Neuronal stem cell (in vitro differentiated cells): Measurements from ENCODE around the gene TSNAXIP1.

Experiments
- DNase-seq: peaks from one replicate; pipeline ENCODE4 v3.0.0-alpha.2; 2013; ENCODE audit warnings: low spot score
- H2AFZ ChIP-seq: one replicate; pipeline ENCODE4 v1.6.1; 2013; ENCODE audit warnings: mild to moderate bottlenecking, low read length, inconsistent platforms
- H2AK5ac ChIP-seq: 2 replicates; pipeline ENCODE4 v1.6.1; 2013; ENCODE audit warnings: low read depth, mild to moderate bottlenecking, inconsistent platforms, low read length, moderate library complexity, mixed read lengths
- H2BK120ac ChIP-seq: 2 replicates; pipeline ENCODE4 v1.6.1; 2013; ENCODE audit warnings: low read depth, mild to moderate bottlenecking, inconsistent platforms, low read length, moderate library complexity, mixed read lengths
- H2BK12ac ChIP-seq: one replicate; pipeline ENCODE4 v1.6.1; 2013; ENCODE audit warnings: low read length, inconsistent platforms
- H2BK15ac ChIP-seq: 2 replicates; pipeline ENCODE4 v1.6.1; 2013; ENCODE audit warnings: mild to moderate bottlenecking, low read length, inconsistent platforms, mixed read lengths
- H2BK5ac ChIP-seq: one replicate; pipeline ENCODE4 v1.6.1; 2013; ENCODE audit warnings: inconsistent platforms, mild to moderate bottlenecking, low read length, moderate library complexity
- H3K14ac ChIP-seq: one replicate; pipeline ENCODE4 v1.6.1; 2013; ENCODE audit warnings: low read length, inconsistent platforms
- H3K18ac ChIP-seq: 2 replicates; pipeline ENCODE4 v1.6.1; 2013; ENCODE audit warnings: low read length, inconsistent platforms
- H3K23ac ChIP-seq: 2 replicates; pipeline ENCODE4 v1.6.1; 2013; ENCODE audit warnings: low read depth, mild to moderate bottlenecking, mixed read lengths, low read length, inconsistent platforms; ENCODE audit not compliant: poor library complexity
- H3K27ac ChIP-seq: replicated peaks from 3 replicates; pipeline ENCODE4 v1.5.1; 2013; ENCODE audit warnings: low read length, inconsistent platforms
- H3K27me3 ChIP-seq, 3 experiments: 2 replicates each; pipeline ENCODE4 v1.6.1; 2013; ENCODE audit warnings: low read length in 3 of 3, mild to moderate bottlenecking in 2 of 3, inconsistent platforms in 1 of 3, low read depth in 1 of 3, mixed read lengths in 1 of 3, moderate library complexity in 1 of 3; ENCODE audit not compliant: control insufficient read depth in 3 of 3, insufficient read depth in 3 of 3
- H3K36me3 ChIP-seq, 2 donors: replicated peaks in 1 of 2; 2 replicates each; pipeline ENCODE4 v1.6.1; 2013; ENCODE audit warnings: low read length in 2 of 2; ENCODE audit not compliant: control insufficient read depth in 2 of 2, insufficient read depth in 2 of 2
- H3K4ac ChIP-seq: 2 replicates; pipeline ENCODE4 v1.6.1; 2013; ENCODE audit warnings: inconsistent platforms, mild to moderate bottlenecking, low read length, moderate library complexity
- H3K4me1 ChIP-seq, 2 donors: 1 replicate in 1 of 2; 2 replicates in 1 of 2; pipeline ENCODE4 v1.6.1; 2013; ENCODE audit warnings: low read length in 2 of 2, low read depth in 1 of 2; ENCODE audit not compliant: control insufficient read depth in 2 of 2, insufficient read depth in 1 of 2
- H3K4me2 ChIP-seq: one replicate; pipeline ENCODE4 v1.6.1; 2013; ENCODE audit warnings: mild to moderate bottlenecking, low read length, inconsistent platforms; ENCODE audit not compliant: insufficient read depth, poor library complexity, severe bottlenecking
- H3K4me3 ChIP-seq, 2 donors: 2 replicates each; pipeline ENCODE4 v1.5.1; 2013; ENCODE audit warnings: low read length in 2 of 2, mild to moderate bottlenecking in 2 of 2, inconsistent platforms in 1 of 2, moderate library complexity in 1 of 2
- H3K79me1 ChIP-seq: one replicate; pipeline ENCODE4 v1.6.1; 2013; ENCODE audit warnings: low read depth, mild to moderate bottlenecking, inconsistent platforms, low read length, moderate library complexity
- H3K9ac ChIP-seq: one replicate; pipeline ENCODE4 v1.6.1; 2013; ENCODE audit warnings: mild to moderate bottlenecking, low read depth, low read length, inconsistent platforms; ENCODE audit not compliant: poor library complexity
- H3K9me3 ChIP-seq, 2 donors: replicated peaks in 1 of 2; 2 replicates each; pipeline versions ENCODE3 to v1.6.1; 2013; ENCODE audit warnings: low read length in 2 of 2, mild to moderate bottlenecking in 2 of 2, inconsistent platforms in 1 of 2, low read depth in 1 of 2, mixed read lengths in 1 of 2, moderate library complexity in 1 of 2; ENCODE audit not compliant: control insufficient read depth in 2 of 2, insufficient read depth in 1 of 2
- H4K8ac ChIP-seq: one replicate; pipeline ENCODE4 v1.6.1; 2013; ENCODE audit warnings: low read depth, mild to moderate bottlenecking, inconsistent platforms, low read length, moderate library complexity
- H4K91ac ChIP-seq: one replicate; pipeline ENCODE4 v1.6.1; 2013; ENCODE audit warnings: low read length, low read depth, mild to moderate bottlenecking, inconsistent platforms; ENCODE audit not compliant: poor library complexity
- WGBS, 2 donors: extraction: QIAGEN DNeasy Blood & Tissue Kit; methylation state at CpG; one replicate each; pipeline ENCODE4 v1.1.7; 2013; ENCODE audit warnings: missing lambda C conversion rate in 2 of 2, mixed read lengths in 1 of 2; ENCODE audit not compliant: insufficient read length in 2 of 2, insufficient replicate concordance in 1 of 2; ENCODE audit errors: extremely low coverage in 2 of 2; 5-methylcytosine and 5-hydroxymethylcytosine counted together

The TSNAXIP1 gene

DNA sequence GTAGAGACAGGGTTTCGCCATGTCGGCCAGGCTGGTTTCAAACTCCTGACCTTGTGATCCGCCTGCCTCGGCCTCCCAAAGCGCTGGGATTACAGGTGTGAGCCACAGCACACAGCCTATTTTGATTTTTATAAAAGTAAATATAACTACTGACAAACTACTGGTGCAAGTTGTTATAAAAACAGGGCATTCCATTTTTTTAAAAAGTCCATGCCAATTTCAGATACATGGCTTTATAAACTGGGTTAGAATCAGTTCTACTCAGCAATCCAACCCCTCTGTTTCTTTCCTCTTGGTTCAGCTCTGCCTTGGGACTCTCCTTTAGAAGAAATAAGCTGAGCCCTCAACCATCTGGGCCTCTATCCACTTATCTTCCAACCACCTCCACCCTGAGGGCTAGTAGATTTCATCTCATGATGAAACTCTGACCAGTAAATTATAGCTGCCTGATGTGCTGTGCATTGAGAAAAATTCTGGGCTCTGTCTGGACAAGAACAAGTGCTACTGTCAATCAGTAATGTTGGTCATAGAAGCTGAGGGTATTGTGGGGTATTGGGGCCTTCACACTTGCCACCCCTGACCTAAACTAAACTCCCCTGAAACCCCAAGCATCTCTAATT, 10.5 kb upstream of the TSNAXIP1 start:
- no peak overlapping the region for H3K4me3 ChIP-seq
- no peak overlapping the region for H2BK5ac ChIP-seq
- H3K4me2 ChIP-seq, result no peak overlapping the region
- no peak overlapping the region for H3K9ac ChIP-seq
- no peak overlapping the region for H3K27ac ChIP-seq
- no peak overlapping the region for H2BK120ac ChIP-seq
- no peak overlapping the region for H4K91ac ChIP-seq
- no CpG with 5 or more reads among the region's 5 CpGs for WGBS, 2 donors
- H3K9me3 ChIP-seq, result peaks cover 0 to 2% of the 10 kb centered on the region in 2 donors
- H3K36me3 ChIP-seq, result peaks cover 14 to 39% of the 10 kb centered on the region in 2 donors
- H3K23ac ChIP-seq, result no peak overlapping the region
- no peak for DNase-seq
- H2AFZ ChIP-seq, result no peak overlapping the region
- no peaks in the 10 kb centered on the region for H3K27me3 ChIP-seq
- no peak overlapping the region for H3K14ac ChIP-seq
- H2BK12ac ChIP-seq, result no peak overlapping the region
- H3K4ac ChIP-seq, result no peak overlapping the region
- peaks cover 8% of the 10 kb centered on the region for H3K79me1 ChIP-seq
- H3K18ac ChIP-seq, result no peak overlapping the region
- no peak overlapping the region for H4K8ac ChIP-seq
- H2AK5ac ChIP-seq, result no peak overlapping the region
- H3K4me1 ChIP-seq, result no peaks in the 10 kb centered on the region
- H2BK15ac ChIP-seq, result no peak overlapping the region

DNA sequence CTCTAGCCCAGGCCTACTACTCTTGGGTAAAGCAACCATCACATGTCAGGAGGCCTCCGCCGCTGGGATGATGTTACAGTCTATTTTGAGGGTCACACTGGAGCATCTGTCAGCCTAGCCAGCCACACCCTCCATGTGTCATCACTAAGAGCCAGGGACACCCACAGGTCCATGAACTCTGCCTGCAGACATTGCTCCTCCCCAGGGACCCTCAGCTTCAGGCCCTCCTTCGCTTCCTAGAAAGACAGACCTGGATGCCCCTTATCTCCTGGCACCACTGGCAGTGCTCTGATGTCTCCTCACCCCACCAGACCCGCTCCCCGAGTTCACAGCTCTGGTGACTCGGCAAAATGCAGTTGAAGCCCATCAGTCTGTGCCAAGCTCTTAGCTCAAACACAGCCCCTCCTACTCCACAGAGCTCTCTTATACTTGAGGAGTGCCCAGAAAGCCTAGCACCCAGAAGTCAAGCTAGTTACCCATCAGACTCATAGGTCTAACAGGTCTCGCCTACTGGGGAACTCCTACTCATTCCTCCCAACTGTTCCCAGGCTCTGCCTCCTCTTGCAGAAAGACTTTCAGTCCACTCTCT, 6.3 kb upstream of the TSNAXIP1 start:
- Histone ChIP-seq H3K14ac (no peak overlapping the region), H3K4me2 (no peak overlapping the region), H3K4me1 (peaks cover 4 to 5% of the 10 kb centered on the region in 2 donors), H4K8ac (no peak overlapping the region), H3K9me3 (peaks cover 0 to 2% of the 10 kb centered on the region in 2 donors), H2BK120ac (no peak overlapping the region), H3K79me1 (peaks cover 11% of the 10 kb centered on the region), H2BK15ac (no peak overlapping the region), H3K36me3 (peaks cover 22 to 78% of the 10 kb centered on the region in 2 donors), H2AK5ac (no peak overlapping the region), H3K4me3 (no peak overlapping the region), H2AFZ (no peak overlapping the region), H3K27ac (no peak overlapping the region), H2BK12ac (no peak overlapping the region), H3K9ac (no peak overlapping the region), H3K4ac (no peak overlapping the region), H2BK5ac (no peak overlapping the region), H4K91ac (no peak overlapping the region), H3K27me3 (no peaks in the 10 kb centered on the region), H3K18ac (no peak overlapping the region), H3K23ac (no peak overlapping the region)
- no CpG with 5 or more reads among the region's 7 CpGs for WGBS, 2 donors
- no peak for DNase-seq

DNA sequence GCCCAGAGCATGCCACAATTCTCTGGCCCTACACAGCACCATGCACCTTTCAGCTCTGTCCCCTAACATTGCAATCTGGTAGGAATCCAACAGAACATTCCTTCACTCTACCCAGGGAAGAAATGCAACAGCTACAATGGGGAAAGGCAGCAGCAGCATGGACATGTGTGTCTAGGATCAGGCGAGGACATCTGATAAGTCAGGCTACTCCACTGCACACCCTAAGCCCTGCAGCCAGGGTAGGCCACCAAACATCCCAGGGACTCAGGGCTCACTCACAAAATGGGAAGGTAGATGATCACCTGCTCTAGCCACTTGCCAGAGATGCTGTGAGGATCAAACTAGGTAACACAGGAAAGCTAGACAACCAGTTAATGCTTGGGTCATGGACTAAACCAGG, 5.4 kb upstream of the TSNAXIP1 start:
- no peak overlapping the region for H2BK15ac ChIP-seq
- H3K27me3 ChIP-seq, result no peaks in the 10 kb centered on the region
- H2AFZ ChIP-seq, result no peak overlapping the region
- H4K91ac ChIP-seq, result no peak overlapping the region
- no CpG with 5 or more reads among the region's 1 CpG for WGBS, 2 donors
- no peak overlapping the region for H3K4ac ChIP-seq
- no peak overlapping the region for H3K14ac ChIP-seq
- no peak overlapping the region for H4K8ac ChIP-seq
- no peak for DNase-seq
- no peak overlapping the region for H3K18ac ChIP-seq
- H3K23ac ChIP-seq, result no peak overlapping the region
- H3K79me1 ChIP-seq, result peaks cover 16% of the 10 kb centered on the region
- H3K27ac ChIP-seq, result no peak overlapping the region
- H3K9me3 ChIP-seq, result peaks cover 0 to 2% of the 10 kb centered on the region in 2 donors
- H2BK12ac ChIP-seq, result no peak overlapping the region
- H3K4me3 ChIP-seq, result no peak overlapping the region
- H3K4me2 ChIP-seq, result no peak overlapping the region
- peaks cover 6 to 8% of the 10 kb centered on the region in 2 donors for H3K4me1 ChIP-seq
- H3K9ac ChIP-seq, result no peak overlapping the region
- H2BK120ac ChIP-seq, result no peak overlapping the region
- H3K36me3 ChIP-seq, result peaks cover 22 to 76% of the 10 kb centered on the region in 2 donors
- H2AK5ac ChIP-seq, result no peak overlapping the region
- H2BK5ac ChIP-seq, result no peak overlapping the region

DNA sequence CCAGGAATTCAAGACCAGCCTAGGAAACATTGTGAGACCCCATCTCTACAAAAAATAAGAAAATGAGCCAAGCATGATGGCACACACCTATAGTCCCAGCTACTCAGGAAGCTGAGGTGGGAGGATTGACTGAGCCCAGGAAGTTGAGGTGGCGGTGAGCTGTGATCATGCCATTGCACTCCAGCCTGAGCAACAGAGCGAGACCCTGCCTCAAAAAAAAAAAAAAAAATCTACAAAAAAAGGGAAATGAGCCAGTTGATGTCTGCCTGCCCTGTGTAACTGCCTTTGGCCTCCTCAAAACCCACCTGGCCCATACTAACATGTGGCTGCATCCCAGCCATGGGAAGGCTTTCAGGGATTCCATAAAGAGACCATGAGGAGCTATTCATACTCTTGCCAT, 4.8 kb upstream of the TSNAXIP1 start:
- Histone ChIP-seq H2AK5ac (no peak overlapping the region), H3K18ac (no peak overlapping the region), H2AFZ (no peak overlapping the region), H3K27me3 (no peaks in the 10 kb centered on the region), H4K91ac (no peak overlapping the region), H3K36me3 (peaks cover 21 to 70% of the 10 kb centered on the region in 2 donors), H3K79me1 (peaks cover 16% of the 10 kb centered on the region), H3K14ac (no peak overlapping the region), H2BK12ac (no peak overlapping the region), H3K23ac (no peak overlapping the region), H3K4ac (no peak overlapping the region), H3K27ac (no peak overlapping the region), H2BK120ac (no peak overlapping the region), H3K4me3 (no peak overlapping the region), H4K8ac (no peak overlapping the region), H3K9me3 (peaks cover 0 to 2% of the 10 kb centered on the region in 2 donors), H3K9ac (no peak overlapping the region), H2BK5ac (no peak overlapping the region), H3K4me1 (peaks cover 6 to 8% of the 10 kb centered on the region in 2 donors), H2BK15ac (no peak overlapping the region), H3K4me2 (no peak overlapping the region)
- no CpG with 5 or more reads among the region's 2 CpGs for WGBS, 2 donors
- no peak for DNase-seq
